Hepatocyte (in vitro differentiated cells): Measurements from ENCODE around the gene CDC20. TPM values are rescaled to one million over a fixed set of nuclear protein-coding genes. Genes with fewer than 3 reads are reported as not detected.

Source experiments
- DNase-seq: peaks from one replicate; pipeline ENCODE4 v3.0.0-alpha.2; 2016; ENCODE audit warnings: low spot score
- H2AFZ ChIP-seq: fragments of 200-600 bp; sonication (generic); 2 replicates; pipeline ENCODE4 v1.6.0; 2016; ENCODE audit warnings: antibody characterized with exemption, mild to moderate bottlenecking
- H3K27ac ChIP-seq: fragments of 200-600 bp; sonication (generic); 2 replicates; pipeline ENCODE4 v1.5.1; 2016; ENCODE audit warnings: mild to moderate bottlenecking
- H3K27me3 ChIP-seq: fragments of 200-600 bp; sonication (generic); 2 replicates; pipeline ENCODE4 v1.6.1; 2016
- H3K36me3 ChIP-seq: fragments of 200-600 bp; sonication (generic); replicated peaks from 2 replicates; pipeline ENCODE4 v1.5.1; 2016; ENCODE audit warnings: low read depth; ENCODE audit not compliant: insufficient read depth
- H3K4me1 ChIP-seq: fragments of 200-600 bp; sonication (generic); 2 replicates; pipeline ENCODE4 v1.5.1; 2016; ENCODE audit warnings: mild to moderate bottlenecking, moderate library complexity; ENCODE audit not compliant: insufficient read depth
- H3K4me2 ChIP-seq: fragments of 200-600 bp; sonication (generic); 2 replicates; pipeline ENCODE4 v1.6.0; 2016
- H3K4me3 ChIP-seq: fragments of 200-600 bp; sonication (generic); 2 replicates; pipeline ENCODE4 v1.5.1; 2016; ENCODE audit warnings: mild to moderate bottlenecking
- H3K79me2 ChIP-seq: fragments of 200-600 bp; sonication (generic); 2 replicates; pipeline ENCODE4 v1.6.0; 2017; ENCODE audit warnings: mild to moderate bottlenecking
- H3K9me2 ChIP-seq: fragments of 200-600 bp; sonication (generic); replicated peaks from 2 replicates; pipeline ENCODE4 v1.6.0; 2017; ENCODE audit warnings: mild to moderate bottlenecking; ENCODE audit not compliant: insufficient read depth
- H3K9me3 ChIP-seq: fragments of 200-600 bp; sonication (generic); 2 replicates; pipeline ENCODE4 v1.5.1; 2016; ENCODE audit warnings: low read depth, mild to moderate bottlenecking
- H4K20me1 ChIP-seq: fragments of 200-600 bp; sonication (generic); 2 replicates; pipeline ENCODE4 v1.6.0; 2016; ENCODE audit warnings: mild to moderate bottlenecking; ENCODE audit not compliant: insufficient read depth, poor library complexity, severe bottlenecking
- CTCF ChIP-seq: fragments of 200-600 bp; sonication (generic); IDR thresholded peaks from 2 replicates; pipeline ENCODE4 v1.5.1; 2016; ENCODE audit warnings: antibody characterized with exemption, mild to moderate bottlenecking; ENCODE audit not compliant: poor library complexity
- EZH2 ChIP-seq: fragments of 200-600 bp; sonication (generic); IDR thresholded peaks from 2 replicates; pipeline ENCODE4 v1.6.1; 2016; ENCODE audit warnings: antibody characterized with exemption, mild to moderate bottlenecking, borderline replicate concordance
- EZH2phosphoT487 ChIP-seq: fragments of 200-600 bp; sonication (generic); IDR thresholded peaks from one replicate; pipeline ENCODE4 v1.6.1; 2018; ENCODE audit warnings: antibody characterized with exemption, mild to moderate bottlenecking, low read depth, moderate library complexity; ENCODE audit not compliant: unreplicated experiment, severe bottlenecking
- WGBS: methylation state at CpG from one replicate; pipeline ENCODE4 v1.1.6; 2016; ENCODE audit warnings: low lambda C conversion rate; ENCODE audit errors: missing lambda C conversion rate; 5-methylcytosine and 5-hydroxymethylcytosine counted together
- polyA plus RNA-seq: library from polyadenylated mRNA; unstranded; fragments of >200 nt; fragmentation: Nextera tagmentation; extraction: Ambion mirVana; gene quantifications from 2 replicates; pipeline ENCODE4 v1.2.1, GENCODE V29; 2016
- total RNA-seq: library from RNA; depleted of rRNA; stranded (reverse); fragments of >200 nt; gene quantifications from 2 replicates; pipeline ENCODE4 v1.2.3, GENCODE V29; 2014

The CDC20 gene
- total and polyA plus RNA-seq, 2 experiments from 2014 or later, result 13.6 to 19.7 TPM

GRCh38 chr1:43312212-43312623 lies 46.6 kb upstream of the CDC20 start:
- Histone ChIP-seq H3K4me3 (no peak overlapping the region), H3K9me2 (no peaks in the 10 kb centered on the region), H3K9me3 (no peaks in the 10 kb centered on the region), H3K27me3 (no peaks in the 10 kb centered on the region), H3K79me2 (no peaks in the 10 kb centered on the region), H2AFZ (no peak overlapping the region), H4K20me1 (no peaks in the 10 kb centered on the region), H3K36me3 (no peaks in the 10 kb centered on the region), H3K4me2 (no peak overlapping the region), H3K4me1 (no peaks in the 10 kb centered on the region), H3K27ac (no peak overlapping the region)
- TF ChIP-seq EZH2phosphoT487 (no peak), EZH2 (no peak), CTCF (no peak)
- no peak for DNase-seq
- 93% methylated on average over 19 of the region's 19 CpGs for WGBS

DNA sequence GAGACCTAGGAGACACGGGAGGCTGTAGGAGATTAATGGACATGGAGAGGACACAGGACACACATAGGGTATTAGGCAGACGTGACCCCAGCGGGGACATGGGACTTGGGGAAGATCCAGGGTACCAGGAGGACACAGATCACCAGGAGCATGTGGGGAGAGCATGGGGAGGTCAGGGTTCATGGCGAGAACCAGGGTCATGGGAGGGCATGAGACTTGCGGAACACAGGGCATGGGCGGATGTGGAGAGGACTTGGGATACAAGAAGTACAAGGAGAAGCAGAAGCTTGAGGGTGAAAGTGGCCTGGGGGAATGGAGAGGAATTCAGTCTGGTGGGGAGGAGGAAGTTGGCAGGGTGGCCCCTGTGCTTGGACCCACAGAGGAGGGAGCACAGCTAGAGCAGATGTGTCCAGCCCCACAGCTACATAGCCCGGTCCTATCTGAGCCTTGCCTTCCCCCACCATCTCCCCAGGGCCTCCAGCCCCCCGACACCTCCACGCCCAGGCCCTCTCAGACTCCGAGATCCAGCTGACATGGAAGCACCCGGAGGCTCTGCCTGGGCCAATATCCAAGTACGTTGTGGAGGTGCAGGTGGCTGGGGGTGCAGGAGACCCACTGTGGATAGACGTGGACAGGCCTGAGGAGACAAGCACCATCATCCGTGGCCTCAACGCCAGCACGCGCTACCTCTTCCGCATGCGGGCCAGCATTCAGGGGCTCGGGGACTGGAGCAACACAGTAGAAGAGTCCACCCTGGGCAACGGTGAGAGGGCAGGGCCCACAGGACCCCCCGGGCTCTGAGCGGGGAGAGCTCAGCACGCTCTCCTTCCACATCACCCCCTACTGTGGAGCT lies 45.9 kb upstream of the CDC20 start:
- no peak for TF ChIP-seq EZH2phosphoT487
- Histone ChIP-seq H3K27ac (no peak overlapping the region), H3K4me2 (no peak overlapping the region), H3K4me3 (no peak overlapping the region), H3K9me3 (no peaks in the 10 kb centered on the region), H3K9me2 (no peaks in the 10 kb centered on the region), H4K20me1 (no peaks in the 10 kb centered on the region), H2AFZ (no peak overlapping the region), H3K27me3 (no peaks in the 10 kb centered on the region), H3K36me3 (no peaks in the 10 kb centered on the region), H3K79me2 (no peaks in the 10 kb centered on the region), H3K4me1 (no peaks in the 10 kb centered on the region)
- 97% methylated on average over 24 of the region's 24 CpGs for WGBS
- DNase-seq, result no peak

- 82% methylated on average over 10 of the region's 10 CpGs for WGBS
- no peaks in the 10 kb centered on the region for H4K20me1 ChIP-seq
These were observed 45.0 kb upstream of the CDC20 start for GRCh38 chr1:43313771-43314170.

More at GRCh38 chr1:43313771-43314170, 45.0 kb upstream of the CDC20 start:
- H3K4me2 ChIP-seq, result no peak overlapping the region
- no peaks in the 10 kb centered on the region for H3K9me2 ChIP-seq
- H3K4me3 ChIP-seq, result no peak overlapping the region
- DNase-seq, result peak; percentile 31
- H3K27ac ChIP-seq, result no peak overlapping the region
- H3K79me2 ChIP-seq, result no peaks in the 10 kb centered on the region
- H2AFZ ChIP-seq, result no peak overlapping the region
- no peaks in the 10 kb centered on the region for H3K9me3 ChIP-seq
- TF ChIP-seq CTCF, result no peak
- no peak for TF ChIP-seq EZH2
- TF ChIP-seq EZH2phosphoT487, result no peak
- H3K27me3 ChIP-seq, result no peaks in the 10 kb centered on the region
- H3K36me3 ChIP-seq, result no peaks in the 10 kb centered on the region
- no peaks in the 10 kb centered on the region for H3K4me1 ChIP-seq
